Measurements from ENCODE around the gene EME2.
"Not testable (repeated sequence)": the region's sequence is repeated elsewhere in the genome, so short reads cannot be mapped to it uniquely, and the experiment has no call there.

The EME2 gene

DNA sequence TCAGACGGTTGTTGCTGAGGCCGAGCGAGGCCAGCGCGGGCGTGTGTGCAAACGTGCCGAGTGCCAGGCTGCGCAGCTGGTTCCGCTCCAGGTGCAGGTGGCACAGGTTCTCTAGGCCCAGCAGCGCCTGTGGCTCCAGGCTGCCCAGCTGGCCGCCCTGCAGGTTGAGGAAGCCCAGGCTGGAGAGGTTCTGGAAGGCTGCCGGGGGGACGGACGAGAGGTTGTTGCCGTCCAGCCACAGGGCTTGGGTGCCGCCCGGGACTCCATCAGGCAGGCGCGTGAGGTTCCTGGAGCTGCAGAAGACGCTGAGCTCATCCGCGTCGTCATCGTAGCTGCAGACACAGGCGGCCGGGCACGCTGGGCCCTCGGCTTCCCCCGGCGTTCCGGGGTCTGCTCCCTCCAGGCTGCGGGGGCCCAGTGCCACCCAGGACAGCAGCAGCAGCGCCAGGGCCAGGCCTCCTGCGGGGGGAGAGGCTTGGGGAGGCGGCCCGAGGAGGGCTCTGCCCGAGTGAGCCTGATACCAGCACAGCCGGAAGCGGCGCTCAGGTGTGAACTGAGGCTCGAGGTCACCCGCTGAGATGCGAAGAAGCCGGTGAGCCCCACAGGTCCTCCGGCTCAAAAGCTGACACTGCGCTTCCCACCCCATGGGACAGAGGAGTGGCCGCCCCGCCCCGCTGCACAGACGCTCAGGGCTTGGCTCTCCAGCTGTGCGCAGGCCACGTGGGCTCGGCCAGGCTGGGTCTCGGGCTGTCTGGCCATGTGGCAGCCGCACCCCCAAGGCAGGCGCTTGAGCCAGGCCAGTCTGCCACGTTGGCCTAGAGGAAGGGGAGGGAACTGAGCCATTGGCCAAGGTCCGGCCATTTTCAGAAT, 19.6 kb downstream of the EME2 start:
- no peak for DNase-seq

- no peak for DNase-seq
Observed at GRCh38 chr16:1792836-1793577, 20.4 kb downstream of the EME2 start.

DNA sequence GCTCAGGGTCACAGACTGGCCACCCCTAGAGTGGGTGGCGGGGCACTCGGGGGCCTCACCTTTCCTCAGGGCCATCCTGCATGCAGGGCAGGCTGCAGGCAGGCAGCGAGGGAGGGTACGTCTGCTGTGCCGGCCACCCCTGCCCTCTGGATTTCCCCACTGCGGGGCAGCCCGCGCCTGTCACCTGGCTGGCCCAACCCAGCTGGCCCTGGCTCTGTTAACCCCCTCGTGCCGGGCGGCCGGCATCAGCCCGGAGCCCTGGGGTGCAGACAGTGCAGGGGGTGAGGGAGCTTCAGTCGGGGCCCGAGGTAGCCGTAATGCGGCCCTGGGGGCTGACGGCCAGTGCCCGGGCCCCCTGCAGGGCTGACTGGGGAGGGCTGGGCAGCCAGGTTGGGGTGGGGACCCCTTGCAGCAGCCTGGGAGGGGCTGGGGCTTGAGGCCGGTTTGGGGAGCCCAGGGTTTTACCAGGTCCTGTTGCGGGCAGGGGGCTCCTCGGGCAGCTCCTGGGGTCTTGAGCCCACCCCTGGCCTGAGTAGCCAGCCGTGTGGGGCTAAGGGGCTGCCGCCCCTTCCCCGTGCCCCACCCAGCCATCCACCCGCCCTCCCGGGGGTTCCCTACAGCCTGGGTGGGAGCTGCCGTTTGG, 21.1 kb downstream of the EME2 start, which contains the start of gene IGFALS:
Gene IGFALS, minus strand, starts transcription at position 128 of the 643 bp plus-strand sequence. Its CDS starts 53 bp downstream, at position 75.
- DNase-seq: no peak

GRCh38 chr16:1794221-1794871, 21.7 kb downstream of the EME2 start:
- no peak for DNase-seq

DNA sequence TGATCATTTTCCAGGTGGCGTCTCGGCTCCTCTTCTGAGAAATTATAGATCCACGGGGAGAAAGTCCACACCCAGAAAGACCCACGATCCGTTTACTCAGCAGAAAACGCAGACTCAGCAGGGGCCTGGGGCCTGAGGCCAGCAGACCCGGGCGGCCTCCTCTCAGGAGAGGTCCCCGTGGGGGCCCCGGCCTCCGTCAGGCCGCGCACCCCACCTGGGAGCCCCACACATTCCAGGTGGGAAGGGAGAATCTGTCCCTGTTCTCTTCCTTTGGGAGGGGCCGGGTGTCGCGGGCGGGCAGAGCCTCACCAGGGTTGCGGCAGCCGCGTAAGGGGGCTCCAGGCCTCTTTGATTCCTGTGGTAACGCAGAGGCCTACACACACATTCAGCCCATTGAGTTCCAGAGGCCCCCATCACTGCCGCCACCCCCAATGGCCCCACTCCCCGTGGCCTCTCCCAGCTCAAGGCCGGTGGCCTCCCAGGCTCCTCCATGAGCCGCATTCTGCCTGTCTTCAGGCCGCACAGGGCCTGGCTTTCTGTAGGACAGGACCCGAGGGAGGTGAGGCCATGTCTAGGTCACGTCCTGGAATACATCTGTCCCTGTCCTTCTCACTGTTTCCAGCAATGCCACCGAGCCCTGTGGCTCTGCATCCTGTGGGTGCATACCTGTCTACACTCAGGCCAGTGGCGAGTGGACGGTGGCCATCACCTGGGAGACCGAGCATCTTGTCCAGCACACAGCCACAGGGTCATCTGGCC, 22.5 kb downstream of the EME2 start:
- no peak for DNase-seq

DNA sequence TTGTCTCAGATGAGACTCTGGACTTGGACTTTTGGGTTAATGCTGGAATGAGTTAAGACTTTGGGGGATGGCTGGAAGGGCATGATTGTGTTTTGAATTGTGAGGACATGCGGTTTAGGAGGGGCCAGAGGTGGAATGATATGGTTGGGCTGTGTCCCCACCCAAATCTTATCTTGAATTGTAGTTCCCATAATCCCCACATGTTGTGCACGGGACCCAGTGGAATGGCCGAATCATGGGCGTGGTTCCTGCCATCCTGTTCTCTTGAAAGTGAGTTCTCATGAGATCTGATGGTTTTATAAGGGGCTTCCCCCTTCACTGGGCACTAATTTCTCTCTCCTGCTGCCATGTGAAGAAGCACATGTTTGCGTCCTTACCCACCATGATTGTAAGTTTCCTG, 26.7 kb downstream of the EME2 start:
- not testable (repeated sequence) for DNase-seq

- DNase-seq: no peak
Observed at GRCh38 chr16:1800701-1801100, 28.1 kb downstream of the EME2 start.

- DNase-seq: no peak
Observed at GRCh38 chr16:1807626-1808025, 35.0 kb downstream of the EME2 start.

GRCh38 chr16:1808691-1809090, 36.1 kb downstream of the EME2 start:
- DNase-seq: no peak

DNA sequence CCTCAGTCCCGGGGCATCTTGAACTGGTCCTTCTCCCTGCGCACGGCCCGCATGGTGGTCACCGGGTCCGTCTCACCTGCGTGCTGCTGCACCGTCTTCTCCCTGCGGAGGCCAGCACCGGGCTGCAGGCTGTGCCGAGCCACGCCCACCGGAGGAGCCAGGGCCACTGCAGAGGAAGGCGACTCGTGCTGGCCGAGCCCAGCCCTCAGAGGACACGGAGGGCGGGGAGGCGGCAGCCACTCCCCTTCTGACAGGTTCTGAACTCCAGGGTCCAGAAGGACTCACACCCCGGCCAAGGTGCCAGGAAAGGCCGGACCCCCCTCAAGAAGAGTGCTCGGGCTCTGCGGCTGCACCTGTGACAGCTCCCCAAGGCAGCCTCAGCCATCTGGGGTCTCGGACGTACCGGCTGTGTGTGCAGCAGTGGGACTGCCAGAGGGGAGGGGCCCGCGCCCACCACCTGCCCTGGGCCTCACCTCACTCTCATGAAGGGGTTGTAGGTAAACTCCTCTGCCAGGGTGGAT, 36.7 kb downstream of the EME2 start:
- DNase-seq: no peak

GRCh38 chr16:1810106-1810505, 37.5 kb downstream of the EME2 start:
- no peak for DNase-seq

DNA sequence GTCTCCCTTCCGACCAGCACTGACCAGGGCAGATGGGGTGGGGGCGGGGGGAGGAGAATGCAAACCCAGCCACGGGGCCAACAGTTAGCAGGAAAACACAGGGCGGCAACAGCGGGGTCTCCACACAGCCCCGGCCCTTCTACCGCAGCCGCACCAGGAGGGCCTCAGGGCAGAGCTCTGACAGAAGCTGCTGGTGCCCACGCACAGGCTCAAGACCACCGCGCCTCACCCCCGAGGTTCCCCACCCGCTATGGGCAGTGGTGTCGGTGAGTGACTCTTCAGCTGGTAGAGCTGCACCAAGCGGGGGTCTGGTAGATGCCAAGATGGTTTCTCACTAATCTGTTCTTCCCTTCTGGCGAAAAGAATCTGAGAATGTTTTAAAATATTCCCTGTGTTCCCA, 37.9 kb downstream of the EME2 start:
- DNase-seq: no peak

- DNase-seq: peak; percentile 64 to 78
Observed at GRCh38 chr16:1812732-1813163, 40.1 kb downstream of the EME2 start.

DNA sequence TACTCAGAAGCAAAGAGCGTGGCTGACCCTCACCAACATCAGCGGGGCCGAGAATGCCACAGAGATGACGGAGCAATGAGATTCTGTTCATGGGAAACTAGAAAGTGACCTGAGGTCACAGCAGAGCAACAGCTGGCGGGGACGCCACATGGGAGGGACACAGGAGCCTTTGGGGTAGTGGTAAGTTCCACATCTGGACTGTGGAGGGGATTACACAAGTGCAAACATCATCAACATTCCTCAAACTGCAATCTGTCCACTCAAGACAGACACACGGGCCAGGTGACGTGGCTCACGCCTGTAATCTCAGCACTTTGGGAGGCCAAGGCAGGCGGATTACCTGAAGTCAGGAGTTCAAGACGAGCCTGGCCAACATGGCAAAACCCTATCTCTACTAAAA, 42.9 kb downstream of the EME2 start:
- DNase-seq: no peak

DNA sequence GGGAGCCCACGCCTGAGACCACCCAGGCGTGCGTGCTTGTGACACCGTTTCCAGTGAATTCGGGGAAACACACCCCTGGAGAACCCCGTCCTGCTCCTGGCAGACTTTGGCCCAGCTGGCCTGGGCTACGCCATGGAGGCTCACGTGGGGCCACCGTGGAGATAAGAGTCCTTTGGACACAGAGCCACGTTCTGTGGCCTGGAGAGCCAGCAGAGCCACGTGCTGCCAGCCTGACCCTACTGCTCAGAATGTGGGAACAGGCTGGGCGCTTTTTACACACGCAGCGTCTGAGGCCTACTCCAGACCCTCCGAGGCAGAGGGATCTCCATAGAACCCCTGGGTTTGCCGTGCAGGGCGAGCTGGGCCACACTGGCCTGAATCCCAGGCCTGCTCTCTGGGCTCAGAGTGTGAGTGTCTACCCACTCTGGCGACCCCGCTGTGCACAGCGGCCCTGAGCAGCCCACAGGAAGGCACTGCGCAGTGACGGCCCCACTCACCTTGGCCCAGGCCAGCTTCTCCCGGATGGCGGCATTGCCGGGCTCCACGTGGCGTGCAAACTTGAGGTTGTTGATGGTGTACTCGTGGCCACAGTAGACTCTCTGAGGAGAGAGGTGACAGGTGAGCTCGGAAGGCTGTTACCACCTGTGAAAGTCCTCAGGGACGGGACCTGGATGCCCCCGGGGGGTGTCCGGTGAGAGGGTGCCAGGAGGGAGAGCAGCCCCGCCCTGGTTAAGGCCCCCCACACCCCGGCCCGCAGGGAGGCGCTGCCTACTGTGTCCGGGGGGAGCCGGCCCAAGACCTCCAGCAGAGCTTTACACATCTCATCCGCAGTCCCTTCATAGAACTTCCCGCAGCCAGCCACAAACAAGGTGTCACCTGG, 44.0 kb downstream of the EME2 start:
- DNase-seq: no peak

- DNase-seq: no peak
Observed at GRCh38 chr16:1817276-1817589, 44.6 kb downstream of the EME2 start.

DNA sequence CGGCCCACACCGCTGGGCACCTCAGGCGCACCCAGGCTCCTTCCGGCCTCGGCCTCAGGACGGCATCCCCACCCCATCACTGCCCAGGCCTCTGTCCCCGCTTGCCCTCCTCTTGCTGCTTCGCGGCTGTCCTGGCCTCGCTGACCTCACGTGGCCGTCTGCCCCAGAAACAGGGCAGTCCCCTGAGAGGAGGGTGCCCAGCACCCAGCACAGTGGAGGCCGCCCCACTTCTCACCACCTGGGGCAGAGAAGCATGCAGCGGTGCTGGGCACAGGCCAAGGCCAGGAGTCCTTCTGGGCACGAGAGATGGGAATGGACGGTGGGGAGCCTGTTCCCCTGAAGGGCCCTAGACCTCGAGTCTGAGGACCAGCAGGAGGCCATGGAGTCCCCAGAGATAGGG, 45.1 kb downstream of the EME2 start:
- DNase-seq: no peak

DNA sequence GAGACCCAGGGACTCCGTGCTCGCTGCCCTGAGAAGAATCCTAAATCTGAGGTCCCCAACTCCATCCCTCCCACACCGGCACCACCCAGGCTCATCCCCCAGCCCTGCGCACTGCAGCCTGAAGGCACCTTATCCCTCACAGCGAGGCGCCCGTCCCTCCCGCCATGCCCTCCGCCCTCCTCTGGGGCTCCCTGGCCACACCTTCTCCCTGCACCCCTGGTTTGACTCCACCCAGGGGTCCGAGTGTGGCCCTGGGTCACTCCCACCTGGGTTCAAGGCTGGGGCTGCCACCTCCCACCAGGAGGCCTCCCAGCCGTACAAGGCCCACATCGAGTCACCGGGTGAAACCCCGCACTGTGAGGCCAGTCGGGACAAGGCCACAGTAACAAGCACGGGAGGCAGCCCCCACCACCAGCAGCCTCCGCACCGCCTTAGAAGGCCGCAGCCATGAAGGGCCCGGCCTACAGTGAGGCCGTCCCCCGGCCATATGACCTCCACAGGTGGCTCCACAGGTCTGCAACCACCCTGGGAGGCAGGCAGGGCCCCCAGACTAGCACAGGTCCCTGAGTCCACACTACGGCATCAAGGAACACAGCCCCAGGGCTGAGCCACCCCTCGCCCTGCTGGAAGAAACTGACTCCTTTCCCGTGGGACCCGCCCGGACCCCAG, 45.7 kb downstream of the EME2 start:
- no peak for DNase-seq

GRCh38 chr16:1818873-1819525, 46.4 kb downstream of the EME2 start:
- no peak for DNase-seq

GRCh38 chr16:1819611-1820010, 47.0 kb downstream of the EME2 start:
- DNase-seq: no peak

All from inflammatory macrophage (primary cell).